GM23338 (cell line): ENCODE data around the gene SCFD2. TPM values are rescaled to one million over a fixed set of nuclear protein-coding genes. Genes with fewer than 3 reads are reported as not detected.

ENCODE experiments used
- ATAC-seq: fragments of 200-7000 bp; cut with Tn5 transposase; 3 replicates; pipeline ENCODE4 v1.9.1; 2020
- DNase-seq: peaks from one replicate; pipeline ENCODE4 v3.0.0-alpha.2; 2015; ENCODE audit warnings: low spot score
- H2AFZ ChIP-seq: fragments of 200-600 bp; sonication (generic); 2 replicates; pipeline ENCODE4 v1.8.0; 2016; ENCODE audit warnings: antibody characterized with exemption, mild to moderate bottlenecking, moderate library complexity
- H3F3A ChIP-seq: fragments of 200-600 bp; sonication (generic); replicated peaks from 2 replicates; pipeline ENCODE4 v1.8.0; 2017; ENCODE audit warnings: antibody characterized with exemption, mixed run types, low read depth
- H3K27ac ChIP-seq: fragments of 200-600 bp; sonication (generic); 2 replicates; pipeline ENCODE4 v1.6.1; 2016; ENCODE audit warnings: low read depth
- H3K27me3 ChIP-seq: fragments of 200-600 bp; sonication (generic); 2 replicates; pipeline ENCODE4 v1.8.0; 2016; ENCODE audit warnings: mild to moderate bottlenecking, mixed run types, moderate library complexity; ENCODE audit not compliant: insufficient read depth
- H3K36me3 ChIP-seq: fragments of 200-600 bp; sonication (generic); 2 replicates; pipeline ENCODE4 v1.8.0; 2016; ENCODE audit warnings: mild to moderate bottlenecking; ENCODE audit not compliant: insufficient read depth
- H3K4me1 ChIP-seq: fragments of 200-600 bp; sonication (generic); 2 replicates; pipeline ENCODE4 v1.8.0; 2016; ENCODE audit warnings: mild to moderate bottlenecking, moderate library complexity; ENCODE audit not compliant: insufficient read depth
- H3K4me2 ChIP-seq: fragments of 200-600 bp; sonication (generic); 2 replicates; pipeline ENCODE4 v1.7.1; 2017; ENCODE audit warnings: mixed run types
- H3K4me3 ChIP-seq: fragments of 200-600 bp; sonication (generic); 2 replicates; pipeline ENCODE4 v1.6.1; 2016; ENCODE audit warnings: mixed run types
- H3K79me2 ChIP-seq: fragments of 200-600 bp; sonication (generic); replicated peaks from 2 replicates; pipeline ENCODE4 v1.8.0; 2017; ENCODE audit warnings: mild to moderate bottlenecking; ENCODE audit not compliant: insufficient read depth
- H3K9me2 ChIP-seq: fragments of 200-600 bp; sonication (generic); 2 replicates; pipeline ENCODE4 v1.8.0; 2017; ENCODE audit not compliant: insufficient read depth
- H4K20me1 ChIP-seq: fragments of 200-600 bp; sonication (generic); replicated peaks from 2 replicates; pipeline ENCODE4 v1.8.0; 2017; ENCODE audit warnings: mild to moderate bottlenecking; ENCODE audit not compliant: insufficient read depth
- H3K27ac Mint-ChIP-seq: 2 replicates; pipeline ENCODE4 v1.8.0; 2020; ENCODE audit warnings: inconsistent platforms, mild to moderate bottlenecking, moderate library complexity, mixed read lengths
- H3K27me3 Mint-ChIP-seq: 3 replicates; pipeline ENCODE4 v1.8.0; 2022; ENCODE audit warnings: low read depth, mild to moderate bottlenecking, moderate library complexity, mixed read lengths, inconsistent platforms; ENCODE audit not compliant: insufficient read depth, poor library complexity
- H3K36me3 Mint-ChIP-seq: 3 replicates; pipeline ENCODE4 v1.8.0; 2021; ENCODE audit warnings: low read depth, mild to moderate bottlenecking, inconsistent platforms, moderate library complexity, mixed read lengths
- H3K4me1 Mint-ChIP-seq: 3 replicates; pipeline ENCODE4 v1.8.0; 2020; ENCODE audit warnings: mild to moderate bottlenecking, inconsistent platforms, mixed read lengths
- H3K4me3 Mint-ChIP-seq: 3 replicates; pipeline ENCODE4 v1.8.0; 2021; ENCODE audit warnings: moderate library complexity, mild to moderate bottlenecking, inconsistent platforms, mixed read lengths
- H3K9me3 Mint-ChIP-seq: 3 replicates; pipeline ENCODE4 v1.8.0; 2020; ENCODE audit warnings: moderate library complexity, mild to moderate bottlenecking, inconsistent platforms, mixed read lengths
- CREB1 ChIP-seq: fragments of 250-450 bp; sonication (Bioruptor Pico); IDR thresholded peaks from 2 replicates; pipeline ENCODE4 v1.5.0; 2020; ENCODE audit warnings: low read depth, mild to moderate bottlenecking, moderate library complexity
- EZH2 ChIP-seq: fragments of 200-600 bp; sonication (generic); IDR thresholded peaks from one replicate; pipeline ENCODE4 v1.8.0; 2017; ENCODE audit warnings: antibody characterized with exemption, mild to moderate bottlenecking, low read depth; ENCODE audit not compliant: unreplicated experiment
- EZH2phosphoT487 ChIP-seq: fragments of 200-600 bp; sonication (generic); IDR thresholded peaks from one replicate; pipeline ENCODE4 v1.8.1; 2018; ENCODE audit warnings: antibody characterized with exemption; ENCODE audit not compliant: unreplicated experiment
- JUNB ChIP-seq: IDR thresholded peaks from one replicate; pipeline ENCODE4 v1.6.1; 2016; ENCODE audit warnings: antibody characterized with exemption; ENCODE audit not compliant: unreplicated experiment
- NANOG ChIP-seq: IDR thresholded peaks from 2 replicates; pipeline ENCODE4 v1.6.1; 2016; ENCODE audit warnings: antibody characterized with exemption, borderline replicate concordance
- POLR2AphosphoS5 ChIP-seq: IDR thresholded peaks from 2 replicates; pipeline ENCODE4 v1.6.1; 2016; ENCODE audit warnings: antibody characterized with exemption, low read depth
- STAT1 ChIP-seq: IDR thresholded peaks from one replicate; pipeline ENCODE4 v1.6.1; 2016; ENCODE audit warnings: antibody characterized with exemption; ENCODE audit not compliant: unreplicated experiment
- ZNF114 ChIP-seq: fragments of 250-450 bp; sonication (Bioruptor Pico); IDR thresholded peaks from 2 replicates; pipeline ENCODE4 v1.5.0; 2020; ENCODE audit warnings: mild to moderate bottlenecking, moderate library complexity
- polyA plus RNA-seq: library from polyadenylated mRNA; unstranded; fragments of >200 nt; fragmentation: Nextera tagmentation; extraction: Ambion mirVana; gene quantifications from 2 replicates; pipeline ENCODE4 v1.2.1, GENCODE V29; 2016
- total RNA-seq: library from RNA; depleted of rRNA; stranded (reverse); fragments of >200 nt; shearing (Covaris generic); gene quantifications from 2 replicates; pipeline ENCODE4 v1.2.3, GENCODE V29; 2014
- TF ChIP-seq, protein P1 (sequence below): IDR thresholded peaks from one replicate; pipeline ENCODE4 v1.6.1; 2018; ENCODE audit warnings: antibody characterized with exemption; ENCODE audit not compliant: unreplicated experiment
- TF ChIP-seq, protein P2 (sequence below): IDR thresholded peaks from 2 replicates; pipeline ENCODE4 v1.6.1; 2016; ENCODE audit warnings: antibody characterized with exemption
- TF ChIP-seq, protein P3 (sequence below), 2 experiments: fragments of 200-600 bp in 1 of 2; sonication (generic) in 1 of 2; conservative IDR thresholded peaks; 2 replicates each; pipeline versions ENCODE4 v1.5.1 to v1.6.1; 2016 to 2017; ENCODE audit warnings: antibody characterized with exemption in 2 of 2, low read depth in 2 of 2, mild to moderate bottlenecking in 2 of 2, moderate library complexity in 1 of 2

SCFD2 gene
- total and polyA plus RNA-seq, 2 experiments from 2014 or later: 5.7 to 17.5 TPM

DNA sequence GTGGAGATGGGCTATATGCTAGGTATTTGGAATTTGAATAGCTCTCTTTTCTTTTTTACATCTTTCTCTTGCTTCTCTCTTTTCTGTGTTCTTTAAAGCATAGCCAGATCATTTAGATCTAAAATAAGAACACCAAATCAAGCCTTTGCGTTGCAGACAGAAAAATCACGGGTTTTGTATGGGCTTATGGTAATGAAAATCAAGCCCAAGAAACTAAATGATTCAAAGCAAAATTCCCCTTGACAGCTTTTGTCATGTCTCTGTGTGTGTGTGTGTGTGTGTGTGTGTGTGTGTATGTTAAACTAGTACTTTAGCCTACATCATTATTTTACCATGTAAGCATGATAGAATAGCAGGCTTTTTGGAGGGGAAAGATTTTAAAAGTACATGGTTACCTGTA lies 505.5 kb downstream of the SCFD2 start:
- Histone ChIP-seq H3K4me2 (peak overlapping the region; percentile 98), H4K20me1 (peaks cover 18% of the 10 kb centered on the region), H3K9me2 (peaks cover 10% of the 10 kb centered on the region; the same call in 1 of the 2 replicates), H3K27me3 (no peaks in the 10 kb centered on the region), H2AFZ (no peak overlapping the region), H3K4me3 (peak overlapping the region; percentile 98), H3K27ac (0 out of 2 replicates have a peak overlapping the region, but pooled peaks have one; percentile 11), H3K79me2 (peaks cover 30% of the 10 kb centered on the region), H3F3A (peaks cover 32% of the 10 kb centered on the region), H3K36me3 (peaks cover 20% of the 10 kb centered on the region), H3K4me1 (peaks cover 51% of the 10 kb centered on the region)
- H3K9me3 Mint-ChIP-seq: peaks cover 27% of the 10 kb centered on the region
- peaks cover 54% of the 10 kb centered on the region for H3K4me1 Mint-ChIP-seq
- H3K27me3 Mint-ChIP-seq: peaks cover 13% of the 10 kb centered on the region
- TF ChIP-seq CREB1 (CRISPR knock-in tag): no peak
- no peak for TF ChIP-seq POLR2AphosphoS5
- peak overlapping the region; percentile 8; the same call in 1 of the 3 replicates for H3K4me3 Mint-ChIP-seq
- no peak overlapping the region for H3K27ac Mint-ChIP-seq
- H3K36me3 Mint-ChIP-seq: peaks cover 54% of the 10 kb centered on the region
- ATAC-seq (no peak), DNase-seq (no peak)

DNA sequence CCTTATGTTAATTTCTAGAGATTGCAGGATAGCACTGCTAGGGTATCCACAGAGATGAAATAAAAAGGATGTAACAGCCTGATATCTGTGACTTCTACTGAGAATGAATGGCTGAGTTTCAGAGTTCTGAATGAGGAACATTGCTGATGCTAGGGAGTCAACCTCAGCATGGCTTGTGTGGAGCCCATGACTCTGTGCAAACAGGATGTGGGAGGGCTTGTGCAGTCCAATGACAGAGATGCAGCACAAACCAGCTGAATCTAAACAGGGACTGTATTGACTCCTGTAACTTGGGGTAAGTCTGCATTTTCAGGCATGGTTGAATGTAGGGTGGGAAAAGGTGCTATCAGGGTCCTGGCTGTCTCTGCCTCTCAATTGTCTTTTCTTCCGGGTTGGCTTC lies 509.1 kb downstream of the SCFD2 start:
- Histone ChIP-seq H3K27ac (no peak overlapping the region), H3K9me2 (peaks cover 10% of the 10 kb centered on the region; the same call in 1 of the 2 replicates), H3K4me2 (no peak overlapping the region), H4K20me1 (no peaks in the 10 kb centered on the region), H3F3A (peaks cover 8% of the 10 kb centered on the region), H3K4me3 (no peak overlapping the region), H2AFZ (no peak overlapping the region), H3K27me3 (no peaks in the 10 kb centered on the region), H3K79me2 (no peaks in the 10 kb centered on the region), H3K4me1 (peaks cover 48% of the 10 kb centered on the region), H3K36me3 (no peaks in the 10 kb centered on the region; the same call in 1 of the 2 replicates)
- Mint-ChIP-seq H3K36me3 (peaks cover 27% of the 10 kb centered on the region), H3K4me3 (no peak overlapping the region), H3K4me1 (peaks cover 49% of the 10 kb centered on the region), H3K27ac (no peak overlapping the region), H3K9me3 (peaks cover 27% of the 10 kb centered on the region), H3K27me3 (peaks cover 12% of the 10 kb centered on the region)
- no peak for DNase-seq
- no peak for ATAC-seq
- no peak for TF ChIP-seq CREB1 (CRISPR knock-in tag)
- no peak for TF ChIP-seq STAT1
- TF ChIP-seq, protein P1, sequence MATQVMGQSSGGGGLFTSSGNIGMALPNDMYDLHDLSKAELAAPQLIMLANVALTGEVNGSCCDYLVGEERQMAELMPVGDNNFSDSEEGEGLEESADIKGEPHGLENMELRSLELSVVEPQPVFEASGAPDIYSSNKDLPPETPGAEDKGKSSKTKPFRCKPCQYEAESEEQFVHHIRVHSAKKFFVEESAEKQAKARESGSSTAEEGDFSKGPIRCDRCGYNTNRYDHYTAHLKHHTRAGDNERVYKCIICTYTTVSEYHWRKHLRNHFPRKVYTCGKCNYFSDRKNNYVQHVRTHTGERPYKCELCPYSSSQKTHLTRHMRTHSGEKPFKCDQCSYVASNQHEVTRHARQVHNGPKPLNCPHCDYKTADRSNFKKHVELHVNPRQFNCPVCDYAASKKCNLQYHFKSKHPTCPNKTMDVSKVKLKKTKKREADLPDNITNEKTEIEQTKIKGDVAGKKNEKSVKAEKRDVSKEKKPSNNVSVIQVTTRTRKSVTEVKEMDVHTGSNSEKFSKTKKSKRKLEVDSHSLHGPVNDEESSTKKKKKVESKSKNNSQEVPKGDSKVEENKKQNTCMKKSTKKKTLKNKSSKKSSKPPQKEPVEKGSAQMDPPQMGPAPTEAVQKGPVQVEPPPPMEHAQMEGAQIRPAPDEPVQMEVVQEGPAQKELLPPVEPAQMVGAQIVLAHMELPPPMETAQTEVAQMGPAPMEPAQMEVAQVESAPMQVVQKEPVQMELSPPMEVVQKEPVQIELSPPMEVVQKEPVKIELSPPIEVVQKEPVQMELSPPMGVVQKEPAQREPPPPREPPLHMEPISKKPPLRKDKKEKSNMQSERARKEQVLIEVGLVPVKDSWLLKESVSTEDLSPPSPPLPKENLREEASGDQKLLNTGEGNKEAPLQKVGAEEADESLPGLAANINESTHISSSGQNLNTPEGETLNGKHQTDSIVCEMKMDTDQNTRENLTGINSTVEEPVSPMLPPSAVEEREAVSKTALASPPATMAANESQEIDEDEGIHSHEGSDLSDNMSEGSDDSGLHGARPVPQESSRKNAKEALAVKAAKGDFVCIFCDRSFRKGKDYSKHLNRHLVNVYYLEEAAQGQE: no peak
- no peak for TF ChIP-seq JUNB
- no peak for TF ChIP-seq EZH2phosphoT487
- TF ChIP-seq EZH2: no peak
- no peak for TF ChIP-seq POLR2AphosphoS5
- TF ChIP-seq, protein P2, sequence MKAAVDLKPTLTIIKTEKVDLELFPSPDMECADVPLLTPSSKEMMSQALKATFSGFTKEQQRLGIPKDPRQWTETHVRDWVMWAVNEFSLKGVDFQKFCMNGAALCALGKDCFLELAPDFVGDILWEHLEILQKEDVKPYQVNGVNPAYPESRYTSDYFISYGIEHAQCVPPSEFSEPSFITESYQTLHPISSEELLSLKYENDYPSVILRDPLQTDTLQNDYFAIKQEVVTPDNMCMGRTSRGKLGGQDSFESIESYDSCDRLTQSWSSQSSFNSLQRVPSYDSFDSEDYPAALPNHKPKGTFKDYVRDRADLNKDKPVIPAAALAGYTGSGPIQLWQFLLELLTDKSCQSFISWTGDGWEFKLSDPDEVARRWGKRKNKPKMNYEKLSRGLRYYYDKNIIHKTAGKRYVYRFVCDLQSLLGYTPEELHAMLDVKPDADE: no peak
- TF ChIP-seq NANOG: no peak
- TF ChIP-seq, protein P3, sequence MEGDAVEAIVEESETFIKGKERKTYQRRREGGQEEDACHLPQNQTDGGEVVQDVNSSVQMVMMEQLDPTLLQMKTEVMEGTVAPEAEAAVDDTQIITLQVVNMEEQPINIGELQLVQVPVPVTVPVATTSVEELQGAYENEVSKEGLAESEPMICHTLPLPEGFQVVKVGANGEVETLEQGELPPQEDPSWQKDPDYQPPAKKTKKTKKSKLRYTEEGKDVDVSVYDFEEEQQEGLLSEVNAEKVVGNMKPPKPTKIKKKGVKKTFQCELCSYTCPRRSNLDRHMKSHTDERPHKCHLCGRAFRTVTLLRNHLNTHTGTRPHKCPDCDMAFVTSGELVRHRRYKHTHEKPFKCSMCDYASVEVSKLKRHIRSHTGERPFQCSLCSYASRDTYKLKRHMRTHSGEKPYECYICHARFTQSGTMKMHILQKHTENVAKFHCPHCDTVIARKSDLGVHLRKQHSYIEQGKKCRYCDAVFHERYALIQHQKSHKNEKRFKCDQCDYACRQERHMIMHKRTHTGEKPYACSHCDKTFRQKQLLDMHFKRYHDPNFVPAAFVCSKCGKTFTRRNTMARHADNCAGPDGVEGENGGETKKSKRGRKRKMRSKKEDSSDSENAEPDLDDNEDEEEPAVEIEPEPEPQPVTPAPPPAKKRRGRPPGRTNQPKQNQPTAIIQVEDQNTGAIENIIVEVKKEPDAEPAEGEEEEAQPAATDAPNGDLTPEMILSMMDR (conservative IDR thresholded peaks at IDR 0.05; ENCODE audit: low read depth in 2 of 2): no peak
- TF ChIP-seq ZNF114 (CRISPR knock-in tag): no peak
